CD8-positive, alpha-beta memory T cell (primary cell): ENCODE data around the gene KREMEN2. TPM values are rescaled to one million over a fixed set of nuclear protein-coding genes. Genes with fewer than 3 reads are reported as not detected.

Source experiments
- CTCF ChIA-PET: fragments of 350-600 bp; sonication (Branson Sonifier 250); formaldehyde crosslinking; loops from one replicate; lab custom pipeline; 2021; ENCODE audit warnings: antibody characterized with exemption; lab: Charles Lee
- POLR2A ChIA-PET: fragments of 350-600 bp; sonication (Branson Sonifier 250); formaldehyde crosslinking; loops from one replicate; lab custom pipeline; 2021; ENCODE audit warnings: antibody characterized with exemption; lab: Charles Lee
- DNase-seq, 5 donors: peaks; one replicate each; pipeline versions ENCODE4 v3.0.0 to v3.0.0-alpha.2; 2020 to 2022; ENCODE audit warnings: mixed read lengths in 1 of 5
- H3K27ac ChIP-seq: one replicate; pipeline ENCODE4 v1.7.0; 2013; ENCODE audit warnings: low read depth, mild to moderate bottlenecking, low read length, moderate library complexity
- H3K27me3 ChIP-seq: 2 replicates; pipeline ENCODE4 v1.7.0; 2013; ENCODE audit warnings: low read length, mild to moderate bottlenecking; ENCODE audit not compliant: insufficient read depth, poor library complexity, severe bottlenecking
- H3K36me3 ChIP-seq: 2 replicates; pipeline ENCODE4 v1.7.0; 2013; ENCODE audit warnings: mild to moderate bottlenecking, low read length, moderate library complexity; ENCODE audit not compliant: insufficient read depth
- H3K4me1 ChIP-seq: 2 replicates; pipeline ENCODE4 v1.7.0; 2013; ENCODE audit warnings: mild to moderate bottlenecking, low read length, moderate library complexity; ENCODE audit not compliant: insufficient read depth
- H3K4me3 ChIP-seq: 2 replicates; pipeline ENCODE4 v1.7.0; 2013; ENCODE audit warnings: mild to moderate bottlenecking, low read length
- H3K9me3 ChIP-seq: 2 replicates; pipeline ENCODE4 v1.7.0; 2013; ENCODE audit warnings: mild to moderate bottlenecking, low read length
- H3K27ac Mint-ChIP-seq, 8 donors: one replicate each; pipeline ENCODE4 v1.8.0; 2020 to 2021; ENCODE audit warnings: mixed read lengths in 8 of 8, mild to moderate bottlenecking in 6 of 8, inconsistent platforms in 3 of 8, moderate library complexity in 3 of 8
- H3K27me3 Mint-ChIP-seq, 2 donors: one replicate each; pipeline ENCODE4 v1.8.0; 2020 to 2021; ENCODE audit warnings: mixed read lengths in 2 of 2, mild to moderate bottlenecking in 1 of 2, moderate library complexity in 1 of 2
- H3K36me3 Mint-ChIP-seq, 3 donors: one replicate each; pipeline ENCODE4 v1.8.0; 2020 to 2021; ENCODE audit warnings: mixed read lengths in 3 of 3, inconsistent platforms in 1 of 3, mild to moderate bottlenecking in 1 of 3
- H3K4me1 Mint-ChIP-seq, 3 donors: one replicate each; pipeline ENCODE4 v1.8.0; 2020 to 2021; ENCODE audit warnings: mixed read lengths in 3 of 3, inconsistent platforms in 1 of 3, mild to moderate bottlenecking in 1 of 3
- H3K4me3 Mint-ChIP-seq, 7 donors: one replicate each; pipeline ENCODE4 v1.8.0; 2020 to 2021; ENCODE audit warnings: mixed read lengths in 7 of 7, mild to moderate bottlenecking in 6 of 7, moderate library complexity in 4 of 7, inconsistent platforms in 2 of 7
- H3K9me3 Mint-ChIP-seq, 5 donors: one replicate each; pipeline ENCODE4 v1.8.0; 2020 to 2022; ENCODE audit warnings: mixed read lengths in 5 of 5, mild to moderate bottlenecking in 3 of 5, moderate library complexity in 2 of 5, inconsistent platforms in 1 of 5
- polyA plus RNA-seq: library from polyadenylated mRNA; unstranded; fragments of 300-500 nt; fragmentation: Illumina TruSeq; gene quantifications from one replicate; pipeline ENCODE4 v1.2.3, GENCODE V29; 2021
- total RNA-seq, 2 experiments: library from RNA; stranded (reverse); gene quantifications; one replicate each; pipeline ENCODE4 v1.2.3, GENCODE V29; 2021

Gene KREMEN2
- total and polyA plus RNA-seq, 3 experiments from 2014 or later, result not detected

DNA sequence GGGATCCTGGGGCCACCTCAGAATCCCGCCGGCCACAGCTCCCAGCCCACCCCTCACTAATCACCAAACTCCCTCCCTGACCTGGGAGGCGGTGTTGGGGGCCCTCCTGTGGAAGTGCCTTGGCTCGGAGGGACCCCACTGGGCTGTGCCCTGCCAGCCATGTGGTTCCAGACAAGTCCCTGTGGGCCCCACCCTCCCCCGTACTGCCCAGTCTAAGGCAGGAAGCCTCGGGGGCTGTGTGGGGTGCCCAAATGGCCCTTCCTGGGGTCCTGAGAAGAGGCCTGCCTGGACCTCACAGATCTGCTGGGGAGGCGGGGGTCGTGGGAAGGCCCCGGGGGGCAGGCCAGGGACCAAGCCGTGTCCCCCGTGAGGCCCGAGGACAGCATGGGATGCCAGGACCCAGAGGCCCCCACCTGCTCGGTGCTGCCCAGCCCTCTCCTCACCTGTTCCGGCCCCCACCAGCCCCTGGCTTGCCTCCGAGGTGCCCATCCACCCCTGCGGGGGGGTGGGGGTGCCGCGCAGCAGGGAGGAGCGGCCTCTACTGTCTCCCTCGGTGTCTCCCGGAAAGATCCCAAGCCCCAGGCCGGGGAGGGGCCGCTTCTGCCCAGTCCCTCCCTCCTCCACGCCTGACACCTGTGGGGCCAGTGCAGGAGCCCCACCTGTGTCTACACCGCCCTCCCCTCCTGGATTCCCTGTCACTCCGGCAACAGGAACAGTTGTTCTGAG lies 9.3 kb upstream of the KREMEN2 start:
- DNase-seq, result no peak
- POLR2A ChIA-PET, result no interaction called here

DNA sequence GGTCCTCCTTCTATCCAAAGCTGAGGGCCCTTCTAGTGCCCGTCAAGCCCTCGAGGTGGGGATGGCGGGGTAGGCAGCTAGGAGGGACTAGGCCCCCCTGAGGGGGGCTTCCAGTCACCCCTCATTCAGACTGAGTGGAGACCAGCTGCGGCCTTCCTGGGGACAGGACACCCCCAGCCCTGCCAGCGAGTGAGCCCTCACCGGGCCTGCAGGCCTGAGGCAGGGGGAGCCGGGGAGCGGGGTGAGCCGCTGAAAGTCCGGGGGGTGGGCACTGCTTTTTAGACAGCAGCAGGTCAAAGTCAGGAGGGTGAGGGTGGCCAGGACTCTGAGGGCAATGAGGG lies 8.7 kb upstream of the KREMEN2 start:
- CTCF ChIA-PET, result no interaction called here
- POLR2A ChIA-PET, result no interaction called here
- Mint-ChIP-seq H3K4me3 (no peak overlapping the region), H3K4me1 (no peaks in the 10 kb centered on the region), H3K27ac (no peak overlapping the region), H3K9me3 (no peaks in the 10 kb centered on the region), H3K36me3 (no peaks in the 10 kb centered on the region), H3K27me3 (peaks cover 12 to 14% of the 10 kb centered on the region in 2 donors)
- no peak overlapping the region for H3K4me3 ChIP-seq
- H3K36me3 ChIP-seq, result no peaks in the 10 kb centered on the region
- no peaks in the 10 kb centered on the region for H3K4me1 ChIP-seq
- no peaks in the 10 kb centered on the region for H3K9me3 ChIP-seq
- DNase-seq, result no peak
- H3K27me3 ChIP-seq, result no peaks in the 10 kb centered on the region
- H3K27ac ChIP-seq, result no peak overlapping the region

More for the DNA sequence above, 9.3 kb upstream of the KREMEN2 start:
- Mint-ChIP-seq H3K27ac (no peak overlapping the region), H3K27me3 (peaks cover 10 to 14% of the 10 kb centered on the region in 2 donors), H3K9me3 (no peaks in the 10 kb centered on the region), H3K36me3 (no peaks in the 10 kb centered on the region), H3K4me3 (no peak overlapping the region), H3K4me1 (no peaks in the 10 kb centered on the region)
- no peak overlapping the region for H3K27ac ChIP-seq
- no peaks in the 10 kb centered on the region for H3K27me3 ChIP-seq
- H3K9me3 ChIP-seq, result no peaks in the 10 kb centered on the region
- CTCF ChIA-PET, result interaction anchor here (1.4 kb wide), 1 partner anchor 36 kb away, joined by 3 read pairs; no protein-coding TSS in a partner anchor
- H3K4me3 ChIP-seq, result no peak overlapping the region
- H3K36me3 ChIP-seq, result no peaks in the 10 kb centered on the region
- H3K4me1 ChIP-seq, result no peaks in the 10 kb centered on the region

DNA sequence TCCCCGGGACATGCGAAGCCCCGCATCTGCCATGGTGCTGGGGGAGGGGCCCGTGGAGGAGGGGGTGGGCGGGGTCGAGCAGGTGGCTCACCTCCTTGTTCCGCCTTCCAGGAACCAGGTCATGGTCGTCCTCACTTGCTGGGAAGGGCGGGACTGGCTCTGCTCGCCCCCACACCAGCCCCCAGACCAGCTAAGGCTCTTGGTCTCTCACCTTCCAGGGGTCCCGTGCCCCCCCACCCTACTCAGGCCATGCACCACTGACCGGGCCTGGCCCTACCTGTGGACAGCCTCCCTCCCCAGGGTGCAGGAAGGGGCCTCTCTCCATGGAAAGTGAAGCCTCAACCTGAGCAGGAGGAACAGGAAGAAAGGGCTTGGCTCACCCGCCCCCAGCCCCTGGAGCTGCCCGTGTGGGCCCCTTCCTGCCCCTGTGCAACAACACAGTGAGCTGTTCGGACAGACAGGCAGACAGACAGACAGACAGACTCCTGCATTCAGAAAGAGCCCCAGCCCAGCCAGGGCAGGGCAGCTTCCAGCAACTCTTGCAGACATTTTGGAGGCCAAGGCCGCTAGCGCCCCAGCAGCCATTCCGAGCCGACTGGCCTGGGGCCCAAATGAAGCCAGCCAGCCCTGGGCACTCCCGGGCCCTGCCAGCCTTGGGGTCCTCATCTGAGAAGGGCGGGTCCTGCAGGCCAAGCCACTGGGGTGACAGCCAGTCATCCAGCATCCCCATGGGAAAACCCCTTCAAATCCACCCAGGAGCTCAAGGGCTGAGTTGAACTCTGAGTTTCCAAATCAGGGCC lies 8.1 kb upstream of the KREMEN2 start:
- CTCF ChIA-PET, result interaction anchor here (0.9 kb wide), 1 partner anchor 9 kb away, joined by 3 read pairs; no protein-coding TSS in a partner anchor
- H3K4me1 ChIP-seq, result no peaks in the 10 kb centered on the region
- H3K27ac Mint-ChIP-seq, result no peak overlapping the region
- POLR2A ChIA-PET, result no interaction called here
- H3K9me3 ChIP-seq, result no peaks in the 10 kb centered on the region
- H3K27ac ChIP-seq, result no peak overlapping the region
- H3K27me3 Mint-ChIP-seq, result peaks cover 14 to 15% of the 10 kb centered on the region in 2 donors
- H3K4me3 Mint-ChIP-seq, result no peak overlapping the region
- no peaks in the 10 kb centered on the region for H3K36me3 ChIP-seq
- H3K4me3 ChIP-seq, result no peak overlapping the region
- H3K36me3 Mint-ChIP-seq, result no peaks in the 10 kb centered on the region
- no peaks in the 10 kb centered on the region for H3K4me1 Mint-ChIP-seq
- DNase-seq, result no peak
- no peaks in the 10 kb centered on the region for H3K27me3 ChIP-seq
- H3K9me3 Mint-ChIP-seq, result no peaks in the 10 kb centered on the region

DNA sequence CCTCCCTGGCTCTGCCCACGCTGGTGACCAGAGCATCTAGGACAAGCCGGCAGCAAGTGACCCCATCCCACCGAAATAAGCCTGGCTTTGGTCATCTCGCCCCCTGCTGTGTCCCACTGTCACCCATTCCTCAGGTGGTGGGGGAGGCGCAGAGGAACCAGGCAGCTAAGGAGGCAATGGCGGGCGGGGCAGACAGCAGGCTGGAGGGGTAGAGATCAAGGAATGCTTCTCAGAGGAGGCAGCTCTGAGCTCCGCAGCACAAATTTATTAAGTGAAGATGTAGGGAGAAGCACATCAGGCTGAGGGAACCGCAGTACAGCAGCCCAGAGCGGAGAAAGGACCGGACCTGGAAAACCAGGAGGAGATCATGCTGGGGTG lies 7.5 kb upstream of the KREMEN2 start:
- POLR2A ChIA-PET, result no interaction called here

DNA sequence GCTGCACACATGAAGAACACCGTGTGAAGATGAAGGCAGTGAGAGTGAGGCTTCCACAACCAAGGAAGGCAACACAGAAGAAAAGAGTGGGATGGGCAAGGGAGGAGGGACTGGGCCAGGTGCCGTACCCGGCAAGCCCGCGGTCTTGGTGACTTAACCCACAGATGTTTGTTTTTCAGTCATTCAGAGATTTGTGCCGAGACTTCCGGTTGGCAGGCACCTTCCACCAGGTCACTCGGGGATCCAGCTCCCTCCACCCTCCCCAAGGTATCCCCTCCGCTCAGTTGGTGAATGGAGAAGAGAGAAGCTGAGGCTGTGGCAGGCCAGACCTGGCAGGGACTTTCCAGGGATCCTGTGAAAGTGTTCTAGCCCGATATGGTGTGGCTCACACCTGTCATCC lies 4.9 kb upstream of the KREMEN2 start:
- Mint-ChIP-seq H3K9me3 (no peaks in the 10 kb centered on the region), H3K36me3 (no peaks in the 10 kb centered on the region), H3K4me1 (peaks cover 8 to 21% (median 9%) of the 10 kb centered on the region in 3 donors), H3K27me3 (peaks cover 21 to 28% of the 10 kb centered on the region in 2 donors), H3K27ac (no peak overlapping the region), H3K4me3 (no peak overlapping the region)
- Histone ChIP-seq H3K27ac (no peak overlapping the region), H3K9me3 (no peaks in the 10 kb centered on the region), H3K36me3 (no peaks in the 10 kb centered on the region), H3K4me1 (peaks cover 18% of the 10 kb centered on the region), H3K4me3 (no peak overlapping the region), H3K27me3 (peaks cover 8% of the 10 kb centered on the region)
- CTCF ChIA-PET, result interaction anchor here (1.4 to 1.7 kb wide), 2 partner anchors 25 to 28 kb away, joined by 3 to 4 read pairs; no protein-coding TSS in a partner anchor
- POLR2A ChIA-PET, result no interaction called here
- DNase-seq, result no peak

More for the DNA sequence above, 7.5 kb upstream of the KREMEN2 start:
- Histone ChIP-seq H3K9me3 (no peaks in the 10 kb centered on the region), H3K27me3 (no peaks in the 10 kb centered on the region), H3K4me1 (peaks cover 1% of the 10 kb centered on the region), H3K4me3 (no peak overlapping the region), H3K27ac (no peak overlapping the region), H3K36me3 (no peaks in the 10 kb centered on the region)
- Mint-ChIP-seq H3K4me3 (no peak overlapping the region), H3K27me3 (peaks cover 14 to 16% of the 10 kb centered on the region in 2 donors), H3K4me1 (peaks cover 0 to under 1% (median under 1%) of the 10 kb centered on the region in 3 donors), H3K27ac (no peak overlapping the region), H3K36me3 (no peaks in the 10 kb centered on the region), H3K9me3 (no peaks in the 10 kb centered on the region)
- CTCF ChIA-PET, result interaction anchor here (0.9 kb wide), 1 partner anchor 9 kb away, joined by 3 read pairs; no protein-coding TSS in a partner anchor
- no peak for DNase-seq

DNA sequence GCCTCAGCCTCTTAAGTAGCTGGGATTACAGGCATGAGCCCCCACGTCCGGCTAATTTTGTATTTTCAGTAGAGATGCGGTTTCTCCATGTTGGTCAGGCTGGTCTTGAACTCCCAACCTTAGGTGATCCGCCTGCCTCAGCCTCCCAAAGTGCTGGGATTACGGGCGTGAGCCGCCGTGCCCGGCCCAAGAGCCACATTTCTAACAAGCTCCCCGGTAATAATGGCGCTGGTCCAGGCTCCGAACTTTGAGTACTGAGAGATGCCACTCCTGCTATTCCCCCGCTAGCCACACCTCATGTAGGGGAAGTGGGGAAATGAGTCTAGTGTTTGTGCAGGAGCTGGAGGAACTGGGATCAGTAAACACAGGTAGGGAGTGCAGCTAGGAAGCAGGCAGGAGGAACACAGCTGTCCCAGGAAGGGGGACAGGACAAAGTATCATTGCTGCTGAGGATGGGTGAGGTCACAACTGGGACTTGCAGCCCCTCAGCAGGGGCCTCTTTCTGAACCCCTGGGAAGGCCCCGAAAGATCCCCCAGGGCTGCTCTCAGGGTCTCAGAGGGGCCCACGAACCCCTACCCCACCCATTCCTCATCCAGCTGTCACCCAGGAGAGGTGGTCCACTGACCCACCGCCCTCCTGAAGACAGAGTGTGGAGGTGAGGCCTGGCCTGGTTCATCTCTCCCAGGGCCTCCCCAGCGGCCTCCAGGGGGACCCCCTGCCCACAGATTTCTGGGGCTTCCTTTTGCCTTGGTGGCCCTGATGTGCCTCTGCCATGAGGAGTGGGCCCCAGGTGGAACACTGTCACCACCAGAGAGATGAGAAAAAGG lies 3.7 kb upstream of the KREMEN2 start:
- H3K4me3 ChIP-seq, result no peak overlapping the region
- peaks cover 10 to 33% (median 12%) of the 10 kb centered on the region in 3 donors for H3K4me1 Mint-ChIP-seq
- CTCF ChIA-PET, result interaction anchor here (0.7 to 1.8 kb wide), 7 partner anchors 8 to 296 kb away, joined by 3 to 5 read pairs (median 3); partner anchors contain the start of gene PAQR4
- no peak for DNase-seq
- H3K27ac Mint-ChIP-seq, result no peak overlapping the region
- no peaks in the 10 kb centered on the region for H3K9me3 ChIP-seq
- no peaks in the 10 kb centered on the region for H3K9me3 Mint-ChIP-seq
- H3K36me3 Mint-ChIP-seq, result no peaks in the 10 kb centered on the region
- no peaks in the 10 kb centered on the region for H3K36me3 ChIP-seq
- H3K27ac ChIP-seq, result no peak overlapping the region
- peaks cover 22 to 31% of the 10 kb centered on the region in 2 donors for H3K27me3 Mint-ChIP-seq
- peaks cover 27% of the 10 kb centered on the region for H3K4me1 ChIP-seq
- no peak overlapping the region for H3K4me3 Mint-ChIP-seq
- POLR2A ChIA-PET, result no interaction called here
- H3K27me3 ChIP-seq, result peaks cover 16% of the 10 kb centered on the region

DNA sequence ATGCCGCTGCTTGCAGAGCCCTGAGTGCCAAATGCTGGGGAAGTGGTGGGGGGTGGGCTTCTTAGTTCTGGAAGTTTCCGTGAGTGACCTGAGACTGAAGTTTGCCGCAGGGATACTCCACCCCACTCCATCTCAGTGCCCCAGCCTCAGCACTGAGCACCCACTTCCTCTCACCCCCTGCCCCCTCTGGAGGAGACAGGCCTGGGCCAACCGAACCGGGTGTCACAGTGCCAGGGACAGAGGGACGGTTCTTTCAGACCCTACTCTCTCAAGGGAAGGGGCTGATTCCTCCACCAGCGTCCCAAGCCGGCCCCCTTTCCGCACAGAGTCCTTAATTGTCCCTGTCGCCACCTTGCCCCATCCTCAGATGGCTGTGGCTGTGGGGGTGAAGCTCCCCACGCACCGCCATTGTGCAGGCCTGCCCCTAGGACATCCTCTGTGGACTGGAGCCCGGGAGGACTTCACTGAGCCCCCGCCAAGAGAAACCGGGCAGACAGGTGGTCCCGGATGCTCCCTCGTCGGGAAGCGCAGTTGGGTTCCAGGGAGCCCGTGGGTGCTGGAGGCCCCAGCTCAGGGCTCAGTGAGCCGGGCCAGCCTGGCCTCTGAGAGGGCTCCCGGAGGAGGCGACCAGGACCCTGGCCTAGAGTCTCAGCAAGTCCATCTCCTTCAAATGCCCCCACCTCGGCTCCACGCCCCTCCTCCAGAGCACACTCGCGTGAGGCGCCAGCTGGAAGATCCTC lies 1.6 kb upstream of the KREMEN2 start:
- ChIA-PET CTCF (interaction anchor here (0.8 to 2.3 kb wide), 8 partner anchors 10 to 36 kb away, joined by 3 to 7 read pairs (median 4); no protein-coding TSS in a partner anchor), POLR2A (interaction anchor here (0.6 kb wide), 1 partner anchor 27 kb away, joined by 4 read pairs; no protein-coding TSS in a partner anchor)
- no peak overlapping the region for H3K27ac Mint-ChIP-seq
- H3K27ac ChIP-seq, result no peak overlapping the region
- no peaks in the 10 kb centered on the region for H3K9me3 ChIP-seq
- H3K27me3 ChIP-seq, result peaks cover 25% of the 10 kb centered on the region
- peaks cover 35% of the 10 kb centered on the region for H3K4me1 ChIP-seq
- no peak overlapping the region for H3K4me3 ChIP-seq
- H3K4me1 Mint-ChIP-seq, result peaks cover 10 to 39% (median 12%) of the 10 kb centered on the region in 3 donors
- H3K36me3 Mint-ChIP-seq, result no peaks in the 10 kb centered on the region
- DNase-seq, result peak in 1 of 5 donors; percentile 47
- no peaks in the 10 kb centered on the region for H3K9me3 Mint-ChIP-seq
- H3K27me3 Mint-ChIP-seq, result peaks cover 14 to 28% of the 10 kb centered on the region in 2 donors
- H3K36me3 ChIP-seq, result no peaks in the 10 kb centered on the region
- peak overlapping the region in 4 of 7 donors; percentile 29 to 75 (median 40) for H3K4me3 Mint-ChIP-seq
